A549 (cell line): ENCODE results near the gene ZFYVE28.

Experiments used
- CTCF ChIP-seq: fragments of >200 bp; sonication (Bioruptor Twin); formaldehyde crosslinking; IDR thresholded peaks from 3 replicates; pipeline ENCODE4 v1.5.1; 2016
- HDAC2 ChIP-seq: fragments of 200-600 bp; sonication (generic); IDR thresholded peaks from 2 replicates; pipeline ENCODE4 v1.6.1; 2016
- KDM5A ChIP-seq: fragments of 200-600 bp; sonication (generic); IDR thresholded peaks from 2 replicates; pipeline ENCODE4 v1.6.1; 2016; ENCODE audit warnings: antibody characterized with exemption, mild to moderate bottlenecking

GRCh38 chr4:2443956-2444740 is 25.7 kb upstream of the ZFYVE28 start:
- no peak for TF ChIP-seq CTCF
- TF ChIP-seq KDM5A = no peak
- no peak for TF ChIP-seq HDAC2
